HG03175 (cell line): Measurements from ENCODE around the gene PRIMPOL.

ENCODE experiments used
- ATAC-seq: cut with Tn5 transposase; IDR thresholded peaks from one replicate; pipeline ENCODE4 v1.9.1; 2021; ENCODE audit warnings: mild to moderate bottlenecking, moderate library complexity; ENCODE audit not compliant: unreplicated experiment

Gene PRIMPOL

DNA sequence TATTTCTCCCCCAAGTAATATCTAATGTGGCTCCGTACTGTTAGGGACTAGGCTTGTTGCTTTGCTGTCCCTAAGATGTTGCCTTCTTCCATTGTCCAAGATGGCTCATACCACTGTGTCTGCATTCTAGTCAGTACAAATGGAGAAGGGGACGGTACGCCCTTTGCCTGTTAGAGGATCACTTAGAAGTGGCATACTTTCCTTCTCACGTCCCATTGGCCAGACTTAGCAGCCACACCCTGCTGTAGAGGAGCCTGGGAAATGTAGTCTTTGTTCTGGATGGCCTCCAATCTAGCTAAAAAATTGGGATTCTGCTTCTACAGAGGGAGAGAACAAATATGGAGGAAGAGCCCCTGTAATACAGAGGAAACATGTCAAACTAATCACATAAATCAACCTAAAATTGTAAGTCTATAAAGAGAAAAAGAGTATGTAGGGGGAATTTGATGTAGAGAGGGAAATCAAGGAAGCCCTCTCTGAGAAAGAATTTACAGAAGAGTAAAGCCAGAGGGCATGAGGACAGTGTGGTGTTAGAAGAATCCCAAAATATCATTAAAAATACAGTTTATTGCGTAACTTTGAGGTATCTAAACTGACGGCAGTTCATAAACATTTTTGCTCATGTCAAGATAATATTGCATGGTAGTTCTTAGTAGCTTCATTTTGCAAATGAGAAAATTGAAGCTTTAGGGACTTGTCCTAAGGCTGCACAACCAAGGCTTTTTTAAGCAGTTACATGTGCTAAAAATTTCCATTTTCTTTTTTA lies 15.1 kb downstream of the PRIMPOL start:
- no peak for ATAC-seq

DNA sequence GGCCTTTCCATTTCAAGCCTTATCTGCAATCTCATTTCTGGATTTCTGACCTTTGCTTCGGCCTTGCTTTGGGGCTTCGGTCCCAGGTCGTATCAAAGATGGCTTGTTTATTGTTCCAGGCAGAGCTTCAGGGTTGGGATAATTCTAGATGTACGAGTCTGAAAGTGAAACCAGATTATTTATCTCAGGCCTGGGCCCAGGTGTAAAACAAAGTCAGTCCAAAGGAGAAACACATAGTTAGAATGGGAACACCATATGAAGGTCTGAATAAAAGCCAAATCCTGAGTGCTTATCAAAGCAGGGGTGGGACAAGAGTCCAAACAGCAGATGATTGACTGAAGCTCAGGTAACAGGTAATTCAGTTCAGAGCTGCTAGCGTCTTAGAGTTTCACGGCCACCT lies 17.1 kb downstream of the PRIMPOL start:
- no peak for ATAC-seq

DNA sequence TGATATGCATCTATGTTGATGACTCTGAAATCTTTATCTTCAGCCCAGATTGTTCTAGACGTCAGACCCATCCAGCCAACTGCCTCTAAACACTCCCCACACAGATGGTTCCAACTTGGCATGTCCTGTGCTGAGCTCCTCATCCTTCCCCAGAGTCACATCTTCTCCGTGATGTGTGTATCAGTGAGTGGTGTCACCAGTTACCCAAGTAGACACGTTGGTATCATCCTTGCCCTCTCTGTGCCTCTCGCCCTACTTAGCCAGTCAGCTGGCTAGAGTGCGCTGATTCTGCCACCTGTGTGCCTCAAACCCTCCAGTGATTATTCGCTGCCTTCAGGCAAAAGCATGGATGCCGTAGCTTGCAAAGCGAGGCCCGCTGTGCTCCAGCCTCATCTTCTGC lies 18.6 kb downstream of the PRIMPOL start:
- ATAC-seq = no peak

DNA sequence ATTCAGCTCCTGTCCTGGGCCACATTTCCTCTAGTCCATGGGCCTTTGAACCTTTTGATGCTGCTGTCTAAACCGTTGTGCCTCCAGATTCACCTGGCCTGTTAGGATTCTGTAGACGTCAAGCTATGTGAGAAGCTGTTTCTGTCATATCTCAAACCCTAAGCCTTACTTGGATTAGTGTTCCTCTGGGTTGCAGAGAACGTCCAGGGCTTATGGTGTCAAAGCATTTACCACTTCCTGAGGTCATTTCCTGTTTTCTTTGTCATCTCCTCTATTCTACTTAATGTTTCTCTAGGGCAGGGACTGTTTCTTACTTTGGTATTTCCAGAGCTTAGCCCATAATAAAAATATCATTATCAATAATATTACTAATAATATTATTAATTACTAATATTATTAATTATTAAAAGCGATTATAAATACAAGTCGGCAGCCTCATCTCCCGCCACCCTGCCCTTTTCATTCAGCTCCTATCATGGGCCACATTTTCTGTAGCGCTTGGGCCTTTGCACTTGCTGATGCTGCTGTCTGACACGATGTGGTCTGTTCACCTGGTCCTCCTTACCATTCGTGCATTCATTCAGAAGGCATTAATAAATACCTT lies 19.1 kb downstream of the PRIMPOL start:
- no peak for ATAC-seq

DNA sequence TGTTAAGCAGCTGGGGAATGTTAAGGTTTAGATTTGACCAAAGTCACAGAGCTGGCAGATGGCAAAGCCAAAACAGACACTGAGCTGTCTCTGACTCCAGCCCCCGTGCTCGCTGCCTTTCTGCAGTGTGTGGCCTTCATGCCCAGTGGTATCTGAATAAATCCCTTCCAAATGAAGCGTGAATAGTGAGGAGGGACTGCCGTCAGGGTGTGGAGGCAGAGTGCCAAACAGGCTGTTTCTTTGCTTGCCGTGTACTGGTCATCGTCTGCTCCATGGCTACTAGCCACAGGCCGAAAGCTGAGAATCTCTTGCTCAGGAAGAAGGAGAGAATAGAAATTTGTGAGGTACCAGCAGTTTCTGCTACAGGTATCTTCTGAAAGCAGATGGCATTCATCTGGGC lies 19.7 kb downstream of the PRIMPOL start:
- no peak for ATAC-seq

DNA sequence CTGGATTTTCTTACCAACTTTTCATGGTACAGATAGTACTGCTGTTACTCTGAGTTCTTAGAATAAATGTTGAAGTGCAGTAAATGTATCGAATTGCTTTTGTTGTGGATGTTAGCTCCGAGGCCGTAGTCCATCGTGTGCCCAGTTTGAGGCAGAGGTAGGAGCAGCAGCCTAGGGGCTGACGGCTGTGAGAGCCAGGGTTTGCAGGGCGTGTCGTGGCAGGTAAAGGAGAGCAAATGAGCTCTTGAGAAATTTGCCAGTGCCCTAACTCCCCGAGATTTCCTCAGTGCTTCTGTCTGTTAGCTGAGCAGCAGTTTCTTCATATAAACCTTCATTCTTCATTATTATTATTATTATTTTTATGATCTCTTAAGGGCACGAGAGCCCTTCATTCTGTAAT lies 21.6 kb downstream of the PRIMPOL start:
- ATAC-seq = no peak

DNA sequence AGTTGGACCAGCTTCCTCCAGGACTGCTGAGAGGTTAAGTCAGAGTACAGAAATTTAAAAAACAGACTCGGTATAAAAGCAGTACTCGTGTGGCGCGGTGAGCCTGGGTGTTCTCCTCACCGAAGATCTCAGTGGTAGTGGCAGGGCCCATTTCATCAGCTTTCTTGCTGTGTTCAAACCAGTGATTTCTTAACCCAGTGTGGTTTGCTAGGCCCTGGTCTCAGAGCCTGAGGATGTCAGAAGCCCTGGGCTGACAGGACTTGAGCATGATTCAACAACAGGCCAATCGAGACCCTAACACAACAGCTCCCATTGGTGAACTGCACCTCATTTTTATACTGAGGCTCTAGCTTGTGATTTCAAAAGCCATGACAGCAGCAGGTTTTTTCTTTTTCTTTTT lies 23.2 kb downstream of the PRIMPOL start:
- ATAC-seq = no peak

DNA sequence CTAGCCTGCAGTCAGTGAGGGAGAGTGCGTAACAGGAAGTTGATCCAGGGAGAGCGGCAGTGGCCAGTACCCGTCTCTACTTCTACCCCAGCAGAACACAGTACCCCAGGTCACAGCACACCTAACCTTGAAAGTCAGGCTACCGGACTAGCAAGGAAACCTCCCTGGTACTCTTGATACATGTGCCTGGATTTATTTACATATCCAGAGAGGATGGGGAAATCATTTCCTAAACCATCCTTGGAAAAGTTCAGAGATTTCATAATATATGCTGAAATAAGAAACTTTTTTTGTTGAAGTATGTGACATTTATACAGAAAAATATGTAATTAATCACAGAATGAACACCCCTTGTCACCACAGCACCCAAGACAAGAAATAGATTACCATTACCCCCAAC lies 24.5 kb downstream of the PRIMPOL start:
- no peak for ATAC-seq

DNA sequence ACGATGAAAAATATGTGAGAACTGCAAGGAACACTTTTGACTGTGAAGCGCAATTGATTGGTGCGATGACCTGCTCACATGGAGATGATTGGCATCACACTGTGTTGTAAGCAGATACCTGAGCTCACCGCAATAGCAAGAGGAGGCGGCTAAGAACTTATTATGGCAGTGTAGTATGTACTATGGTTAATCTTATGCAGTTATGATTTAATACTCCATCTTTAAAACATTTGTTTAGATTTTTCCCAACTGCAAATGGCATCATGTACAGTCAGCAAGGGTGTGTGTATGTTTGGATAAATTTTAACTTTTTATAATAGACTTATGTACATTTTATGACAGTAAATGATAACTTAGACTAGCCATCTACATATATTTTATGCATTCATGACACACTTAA lies 25.5 kb downstream of the PRIMPOL start:
- no peak for ATAC-seq

DNA sequence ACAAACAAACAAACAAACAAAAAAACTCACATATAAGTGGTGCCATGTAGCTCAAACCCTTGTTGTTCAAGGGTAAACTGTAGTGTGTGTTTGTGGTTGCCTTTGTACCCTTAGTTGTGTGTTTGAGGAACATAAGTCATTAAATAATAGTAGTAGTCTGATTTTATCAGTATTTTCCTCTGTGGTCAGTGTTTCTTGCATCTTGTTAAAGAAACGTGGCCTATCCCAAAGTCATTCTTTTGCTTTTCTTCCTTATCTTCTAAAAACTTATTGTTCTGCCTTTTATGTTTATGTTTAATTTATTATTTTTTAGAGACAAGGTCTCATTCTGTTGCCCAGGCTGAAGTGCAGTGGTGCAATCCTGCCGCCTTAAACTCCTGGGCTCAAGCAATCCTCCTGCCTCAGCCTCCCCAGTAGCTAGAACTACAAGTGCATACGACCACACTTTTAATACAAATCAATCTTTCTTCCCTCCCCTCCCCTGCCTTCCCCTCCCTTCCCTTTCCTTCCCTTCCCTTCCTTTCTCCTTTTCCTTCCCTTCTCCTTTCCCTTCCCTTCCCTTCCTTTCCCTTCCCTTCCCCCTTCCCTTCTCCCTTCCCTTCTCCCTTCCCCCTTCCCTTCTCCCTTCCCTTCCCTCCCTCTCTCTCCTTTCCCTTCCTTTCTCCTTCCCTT lies 26.4 kb downstream of the PRIMPOL start:
- ATAC-seq = no peak

DNA sequence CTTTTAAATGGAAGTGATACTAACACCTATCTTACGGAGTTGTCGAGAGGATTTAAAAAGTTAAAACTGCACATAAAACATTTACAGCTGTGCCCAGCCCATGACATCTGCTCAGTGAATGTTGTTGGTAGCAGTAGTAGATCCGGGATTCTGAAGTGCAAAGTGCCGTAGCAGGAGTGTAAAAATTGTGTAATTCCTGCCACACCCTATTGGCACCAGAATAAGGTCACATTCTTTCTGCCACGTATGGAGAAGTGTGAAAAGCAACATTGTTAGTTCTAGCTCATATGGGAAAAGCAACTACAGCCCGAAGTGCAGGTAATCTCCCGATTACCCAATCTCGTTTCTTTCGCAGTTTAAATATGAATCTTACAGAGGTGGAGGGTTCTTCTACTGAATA lies 31.2 kb downstream of the PRIMPOL start:
- no peak for ATAC-seq

DNA sequence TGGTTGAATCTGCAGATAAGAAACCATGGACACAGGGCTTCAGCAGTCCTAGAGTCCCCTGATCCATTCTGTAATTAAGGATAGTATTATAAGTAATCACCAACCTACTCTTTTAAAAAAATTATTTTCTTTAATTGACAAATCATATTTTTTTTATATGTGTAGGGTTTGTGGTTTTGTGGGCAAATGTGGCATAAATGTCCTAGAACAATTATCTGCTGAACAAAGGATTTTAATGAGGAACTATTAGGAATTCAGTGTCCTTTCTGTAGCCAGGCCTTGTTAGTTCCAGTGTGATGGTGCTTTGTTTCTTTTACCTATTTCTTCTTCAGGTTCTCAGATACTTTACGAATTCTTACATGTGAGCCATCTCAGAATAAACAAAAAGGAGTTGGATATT lies 32.4 kb downstream of the PRIMPOL start:
- ATAC-seq = no peak

DNA sequence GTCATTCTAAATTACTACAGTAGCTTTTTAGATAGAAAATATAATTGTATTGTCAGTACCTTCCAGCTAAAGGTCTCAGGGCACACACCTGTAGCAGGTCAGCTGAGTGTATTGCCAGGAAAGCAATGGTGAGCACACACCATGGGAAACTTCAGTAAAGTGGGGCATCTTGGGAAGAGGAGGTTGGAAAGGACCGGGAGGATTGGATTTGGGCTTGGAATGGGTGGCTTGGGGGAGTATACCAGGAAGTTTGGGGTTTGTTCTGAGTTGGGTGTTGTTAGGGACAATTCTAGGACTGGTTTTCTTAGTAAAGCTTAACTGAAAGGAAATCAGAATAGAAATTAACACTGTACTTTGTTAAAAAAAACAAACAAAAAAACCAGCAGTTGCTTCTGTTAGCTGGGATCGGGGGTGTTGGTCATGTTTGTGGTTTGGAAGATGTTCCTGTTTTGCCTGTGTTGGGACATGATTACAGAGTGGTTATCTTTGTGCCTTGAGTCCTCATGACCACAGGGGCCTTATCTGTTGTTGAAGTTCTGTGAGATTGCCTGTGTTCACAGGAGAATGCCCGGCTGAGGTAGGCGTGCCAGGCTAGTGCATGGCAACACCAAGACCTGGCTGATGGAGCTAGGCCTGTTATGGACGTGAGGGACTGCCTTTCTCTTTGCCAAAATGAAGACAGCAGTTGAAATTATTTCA lies 35.1 kb downstream of the PRIMPOL start:
- ATAC-seq = no peak

DNA sequence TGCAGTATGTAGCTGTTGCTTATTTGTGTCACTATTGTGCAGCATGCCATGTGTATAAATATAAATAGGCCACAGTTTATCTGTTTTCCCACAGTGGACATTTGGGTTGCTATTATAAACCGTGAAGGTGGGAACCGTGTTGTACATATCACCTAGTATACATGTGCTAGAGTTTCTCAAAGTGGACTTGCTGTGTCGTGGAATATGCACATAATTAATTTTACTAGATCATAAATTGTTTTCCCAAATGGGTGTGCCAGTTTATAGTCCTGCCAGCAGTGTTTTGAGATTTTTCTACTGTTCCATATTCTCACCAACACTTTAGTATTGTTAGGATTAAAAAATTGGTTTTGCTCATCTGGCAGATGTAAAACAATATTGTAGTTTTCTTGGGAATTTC lies 38.5 kb downstream of the PRIMPOL start:
- no peak for ATAC-seq

DNA sequence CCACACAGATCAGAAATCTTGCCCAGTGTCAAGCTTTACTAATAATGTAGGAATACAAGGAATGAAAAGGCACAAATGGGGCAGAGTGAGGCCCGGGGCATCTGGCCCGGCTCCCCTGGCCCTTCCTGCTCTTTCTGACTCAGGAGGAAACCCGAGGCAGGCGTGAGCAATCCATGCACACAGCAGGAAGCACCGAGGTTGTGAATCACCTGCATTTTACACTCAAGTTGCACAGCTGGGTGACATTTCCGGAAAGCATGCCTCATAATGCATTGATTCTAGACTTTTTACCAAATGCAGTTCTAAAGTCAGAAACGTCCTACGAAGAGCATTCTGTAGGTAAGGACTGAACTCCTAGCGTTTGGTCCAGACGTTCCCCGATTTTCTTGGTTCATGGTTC lies 38.9 kb downstream of the PRIMPOL start:
- ATAC-seq = no peak

DNA sequence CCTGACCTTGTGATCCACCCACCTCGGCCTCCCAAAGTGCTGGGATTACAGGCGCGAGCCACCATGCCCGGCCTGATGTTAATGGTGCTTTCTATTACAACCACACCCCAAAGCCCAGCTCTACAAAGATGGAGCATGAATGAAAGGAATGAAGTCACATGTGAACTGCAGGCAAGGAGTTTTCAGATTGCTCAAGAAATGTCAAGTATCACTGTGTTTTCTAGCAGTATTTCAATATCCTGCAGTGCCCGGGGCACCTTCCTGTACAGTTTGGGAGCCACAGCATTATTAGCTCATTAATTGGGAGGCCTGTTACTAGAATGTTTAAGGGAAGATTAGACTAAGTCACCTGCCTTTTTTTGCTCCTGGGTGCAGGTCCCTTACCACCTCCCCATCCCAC lies 40.1 kb downstream of the PRIMPOL start:
- ATAC-seq = no peak

DNA sequence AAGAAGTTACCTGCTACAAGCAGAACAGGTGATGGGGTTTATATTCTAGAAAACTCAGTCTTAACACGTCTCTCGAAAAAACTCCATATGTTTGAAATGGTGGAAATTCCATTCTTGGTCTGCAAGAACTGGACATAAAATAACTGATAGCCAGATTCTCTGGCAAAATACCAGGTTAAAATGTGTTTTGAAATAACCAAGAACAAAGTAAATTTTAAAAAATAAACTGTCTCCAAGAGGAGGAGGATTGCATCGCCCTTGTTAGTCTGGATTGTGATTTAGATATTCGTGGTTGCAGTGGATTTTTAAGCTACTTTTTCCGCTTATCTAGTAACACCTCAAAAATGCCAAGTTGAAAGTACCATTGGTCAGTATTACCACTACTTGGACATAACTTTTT lies 43.5 kb downstream of the PRIMPOL start:
- ATAC-seq = no peak

DNA sequence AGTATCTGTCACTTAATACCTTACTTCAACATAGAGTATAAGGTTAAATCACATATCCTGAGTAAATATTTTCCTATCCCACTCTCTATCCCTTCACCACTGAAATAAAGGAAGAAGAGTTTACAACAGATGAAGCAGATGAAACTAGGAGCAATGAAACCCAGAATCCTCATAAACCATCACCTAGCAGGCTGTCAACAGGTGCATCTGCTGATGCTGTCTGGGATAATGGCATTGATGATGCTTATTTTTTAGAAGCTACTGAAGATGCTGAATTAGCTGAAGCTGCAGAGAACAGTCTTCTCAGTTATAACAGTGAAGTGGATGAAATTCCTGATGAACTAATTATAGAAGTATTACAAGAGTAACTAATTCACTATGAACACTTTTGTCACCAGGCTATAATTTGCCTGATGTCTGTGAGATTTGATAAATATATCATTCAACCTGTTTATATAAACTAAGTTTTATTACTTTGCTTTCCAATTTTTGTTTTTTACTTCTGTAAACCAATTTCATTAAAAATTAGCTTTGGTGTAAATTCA lies 44.9 kb downstream of the PRIMPOL start:
- no peak for ATAC-seq

DNA sequence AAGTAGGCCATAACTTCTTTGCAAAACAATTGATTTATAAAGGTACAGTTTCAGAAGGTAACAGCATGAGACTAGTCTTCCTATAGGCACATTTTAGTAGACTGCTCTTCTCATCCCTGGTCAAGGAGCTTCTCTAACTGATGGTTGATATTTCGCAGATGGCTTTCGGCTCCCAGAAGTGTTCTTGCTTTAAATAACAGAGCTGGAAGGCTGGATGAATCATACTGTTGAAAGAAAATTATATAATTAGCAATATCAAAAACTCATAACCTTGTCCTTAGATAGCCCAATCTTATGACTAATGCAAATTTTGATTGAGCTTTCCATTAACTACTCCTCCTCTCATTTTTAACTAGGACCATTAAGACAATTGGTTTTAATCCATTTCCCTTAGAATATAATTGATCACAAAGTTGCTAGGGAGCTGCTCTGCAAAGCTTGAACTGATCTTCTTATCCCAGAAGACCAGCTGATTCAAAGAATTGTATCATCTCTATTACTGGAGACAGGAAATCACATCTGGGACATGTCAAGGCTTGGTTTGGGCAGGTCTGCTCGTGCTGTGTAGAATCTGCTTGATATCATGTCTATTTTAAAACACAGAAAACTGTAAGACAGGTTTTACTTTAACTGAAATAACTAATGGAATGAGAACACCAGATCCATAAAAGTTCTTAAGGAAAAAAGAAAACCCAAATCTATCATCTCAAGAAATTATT lies 45.8 kb downstream of the PRIMPOL start:
- no peak for ATAC-seq

DNA sequence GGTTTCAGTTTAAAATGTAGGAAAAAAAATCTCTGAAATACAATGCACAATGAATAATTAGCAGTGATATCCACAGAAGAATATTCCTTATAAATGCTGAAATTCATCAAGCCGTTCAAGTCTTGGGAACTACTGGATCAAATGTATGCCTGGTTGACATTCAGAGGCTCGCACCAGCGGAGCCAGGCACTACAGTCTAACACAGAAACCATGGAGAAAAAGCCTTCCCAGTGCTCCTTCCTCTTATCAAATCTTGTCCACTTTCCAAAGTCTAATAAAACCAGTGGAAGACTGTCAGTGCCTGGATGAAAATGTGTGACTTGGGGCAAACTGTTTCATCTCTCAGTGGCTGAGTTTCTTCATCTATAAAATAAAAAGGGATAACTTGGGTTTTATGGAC lies 48.4 kb downstream of the PRIMPOL start:
- no peak for ATAC-seq

DNA sequence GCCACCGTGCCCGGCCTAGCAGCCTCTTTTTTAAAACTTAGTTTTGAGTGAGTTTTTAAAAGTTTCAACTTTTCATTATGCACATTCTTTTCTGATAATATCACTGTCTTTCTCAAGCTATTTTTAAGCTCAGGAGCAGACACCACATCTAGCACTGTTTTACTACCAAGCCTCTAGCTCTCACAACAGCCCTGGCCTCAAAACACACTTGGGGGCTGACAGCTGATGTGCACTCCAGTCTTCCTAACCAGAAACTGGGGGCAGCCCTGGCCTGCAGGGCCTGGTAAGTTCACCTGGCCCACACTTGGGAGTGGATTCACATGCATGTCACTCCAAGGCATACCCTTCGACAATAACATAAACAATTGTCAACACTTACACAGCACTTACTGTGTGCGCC lies 50.4 kb downstream of the PRIMPOL start:
- ATAC-seq = no peak
